GM21528 (cell line): ENCODE data around the gene TMEM259.

ENCODE experiments used
- ATAC-seq: cut with Tn5 transposase; IDR thresholded peaks from one replicate; pipeline ENCODE4 v1.9.1; 2021; ENCODE audit warnings: mild to moderate bottlenecking, moderate library complexity; ENCODE audit not compliant: unreplicated experiment, low FRiP score

Gene TMEM259

GRCh38 chr19:1020868-1021425, at the start of gene TMEM259:
TMEM259 (minus strand) TSS chr19:1021123; CDS start chr19:1020996, 127 bp downstream.
- peak; percentile 67 for ATAC-seq

GRCh38 chr19:1070576-1070930, 49.6 kb upstream of the TMEM259 start:
- no peak for ATAC-seq

DNA sequence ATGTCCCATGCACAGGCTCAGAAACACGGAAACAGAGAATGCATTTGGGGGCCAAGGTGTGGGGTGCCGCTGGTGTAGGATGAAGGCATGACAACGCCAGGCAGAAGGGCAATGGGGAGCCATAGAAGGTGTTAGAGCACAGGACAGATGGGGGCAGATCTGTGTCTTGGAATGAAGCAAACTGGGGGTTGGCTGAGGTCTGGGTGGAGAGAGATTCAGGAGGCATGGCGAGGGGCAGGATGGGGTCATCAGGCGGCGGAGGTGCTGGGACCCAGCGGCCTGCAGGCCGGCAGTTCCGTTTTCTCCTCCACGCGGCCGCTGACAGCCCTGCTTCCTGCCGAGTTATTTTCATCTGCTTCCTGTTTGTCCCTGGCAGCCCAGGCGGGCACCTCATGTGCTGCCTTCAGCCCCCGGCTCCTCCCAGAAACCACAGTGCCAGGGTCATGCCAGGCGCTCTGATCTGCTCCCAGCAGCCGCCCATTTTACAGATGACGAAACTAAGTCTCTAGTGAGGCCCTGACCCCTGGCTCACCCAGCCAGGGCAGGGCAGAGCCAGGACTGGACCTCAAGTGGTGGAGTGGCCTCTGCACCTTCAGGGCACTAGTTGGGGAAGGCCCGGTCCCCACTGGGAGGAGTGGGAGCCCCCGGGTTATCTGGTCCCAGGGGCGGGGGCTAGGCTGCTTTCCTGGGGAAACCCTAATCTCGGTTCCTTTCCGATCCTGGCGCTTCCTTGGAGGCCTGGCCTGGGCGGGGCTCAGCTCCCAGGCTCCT, 48.3 kb upstream of the TMEM259 start:
- ATAC-seq: no peak

DNA sequence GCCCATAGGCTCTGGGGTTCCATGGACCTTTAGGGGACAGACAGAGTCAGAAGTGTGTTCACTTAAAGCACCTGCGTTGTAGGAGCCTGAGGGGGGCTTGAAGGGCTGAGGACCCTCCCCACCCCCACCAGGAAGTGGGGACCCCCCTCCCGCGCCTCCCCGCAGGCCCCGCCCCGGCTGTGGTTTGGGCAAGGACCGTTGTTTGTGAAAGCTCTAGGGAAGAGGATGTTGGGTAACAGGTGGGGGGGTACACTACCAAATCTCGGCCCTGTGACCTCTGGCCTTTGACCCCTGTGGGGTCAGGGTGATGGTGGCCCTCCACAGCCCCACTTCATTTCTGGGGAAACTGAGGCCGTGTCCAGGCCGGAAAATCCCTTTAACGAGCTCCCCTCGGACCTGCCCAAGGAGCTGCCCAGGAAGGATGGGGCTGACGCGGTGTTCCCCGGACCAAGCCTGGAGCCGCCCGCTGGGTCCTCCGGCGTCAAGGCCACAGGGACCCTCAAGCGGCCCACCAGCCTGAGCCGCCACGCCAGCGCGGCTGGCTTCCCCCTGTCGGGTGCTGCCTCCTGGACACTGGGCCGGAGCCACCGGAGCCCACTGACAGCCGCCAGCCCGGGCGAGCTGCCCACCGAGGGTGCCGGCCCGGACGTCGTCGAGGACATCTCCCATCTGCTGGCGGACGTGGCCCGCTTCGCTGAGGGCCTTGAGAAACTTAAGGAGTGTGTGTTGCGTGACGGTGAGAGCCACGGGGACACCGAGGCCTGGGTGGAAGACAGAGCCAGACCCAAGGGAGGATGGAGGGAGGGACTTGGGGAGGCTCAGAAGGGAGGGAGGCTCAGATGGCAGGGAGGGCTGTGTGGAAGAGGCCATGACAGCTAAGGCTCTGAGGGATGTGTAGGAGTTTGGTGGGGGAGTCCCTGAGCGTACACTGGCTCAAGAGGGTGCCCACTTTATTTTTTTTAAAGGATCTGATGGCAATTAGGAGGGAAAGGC, 47.4 kb upstream of the TMEM259 start:
- ATAC-seq: no peak

GRCh38 chr19:1067341-1067957, 46.5 kb upstream of the TMEM259 start:
- no peak for ATAC-seq

DNA sequence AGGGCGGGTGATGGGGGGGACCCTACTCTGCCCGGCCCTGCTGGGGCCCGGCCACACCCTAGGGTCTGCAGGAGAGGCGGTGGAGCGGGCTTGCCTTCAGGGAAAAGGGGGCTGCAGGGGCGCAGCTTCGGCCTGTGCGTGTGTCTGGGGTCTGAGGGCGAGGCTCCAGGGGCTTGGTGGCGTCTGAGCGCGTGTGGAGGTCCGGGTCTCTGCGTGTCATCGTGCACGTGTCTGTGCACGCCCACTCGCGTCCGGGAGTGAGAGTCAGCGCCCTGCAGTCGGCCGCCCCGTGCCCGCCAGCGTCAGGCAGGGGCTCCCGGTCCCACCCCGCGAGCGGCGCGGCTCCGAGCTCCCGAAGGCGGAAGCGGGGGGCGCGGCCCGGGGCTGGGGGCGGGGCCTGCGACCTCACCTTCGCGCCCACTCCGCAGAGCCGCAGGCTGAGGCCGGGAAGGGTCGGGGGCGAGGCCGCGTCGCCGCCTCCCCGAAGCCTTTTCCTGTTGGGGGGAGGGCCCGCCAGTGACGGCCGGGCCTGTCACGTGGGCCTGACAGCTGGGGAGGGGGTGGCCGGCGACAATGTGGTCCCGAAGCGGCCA, 45.9 kb upstream of the TMEM259 start, which contains the start of gene ARHGAP45:
TSS of gene ARHGAP45 (plus strand) at position 420 of the 593 bp plus-strand sequence. CDS start 239 bp downstream, outside the sequence.
- no peak for ATAC-seq

- no peak for ATAC-seq
Measured at GRCh38 chr19:1066251-1066747, 45.4 kb upstream of the TMEM259 start.

- ATAC-seq: no peak
Measured at GRCh38 chr19:1065606-1066109, 44.7 kb upstream of the TMEM259 start.

DNA sequence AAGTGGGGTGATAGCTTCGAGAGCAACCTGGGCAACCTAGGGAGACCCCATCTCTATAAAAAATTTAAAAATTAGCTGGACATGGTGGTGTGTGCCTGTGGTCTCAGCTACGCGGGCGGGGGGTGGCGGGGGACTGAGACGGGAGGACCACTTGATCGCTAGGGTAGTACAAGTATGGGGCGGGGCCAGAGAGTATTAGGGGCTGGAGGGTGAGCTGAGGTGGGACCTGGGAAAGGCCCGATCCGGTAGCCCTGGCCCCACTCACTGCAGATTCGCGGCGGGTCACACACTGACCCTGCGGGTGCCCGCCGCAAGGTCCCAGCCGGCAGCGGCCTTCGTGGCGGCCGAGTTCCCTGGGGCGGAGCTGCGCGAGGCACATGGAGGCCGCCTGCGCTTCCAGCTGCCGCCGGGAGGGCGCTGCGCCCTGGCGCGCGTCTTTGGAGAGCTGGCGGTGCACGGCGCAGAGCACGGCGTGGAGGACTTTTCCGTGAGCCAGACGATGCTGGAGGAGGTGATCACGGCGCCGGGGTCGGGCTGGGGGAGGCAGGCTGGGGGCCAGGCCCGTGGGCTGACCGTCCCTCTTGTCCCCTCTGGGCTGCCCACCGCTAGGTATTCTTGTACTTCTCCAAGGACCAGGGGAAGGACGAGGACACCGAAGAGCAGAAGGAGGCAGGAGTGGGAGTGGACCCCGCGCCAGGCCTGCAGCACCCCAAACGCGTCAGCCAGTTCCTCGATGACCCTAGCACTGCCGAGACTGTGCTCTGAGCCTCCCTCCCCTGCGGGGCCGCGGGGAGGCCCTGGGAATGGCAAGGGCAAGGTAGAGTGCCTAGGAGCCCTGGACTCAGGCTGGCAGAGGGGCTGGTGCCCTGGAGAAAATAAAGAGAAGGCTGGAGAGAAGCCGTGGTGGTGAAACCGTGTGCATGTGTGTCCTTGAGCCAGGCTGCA, 44.0 kb upstream of the TMEM259 start:
- ATAC-seq: no peak

DNA sequence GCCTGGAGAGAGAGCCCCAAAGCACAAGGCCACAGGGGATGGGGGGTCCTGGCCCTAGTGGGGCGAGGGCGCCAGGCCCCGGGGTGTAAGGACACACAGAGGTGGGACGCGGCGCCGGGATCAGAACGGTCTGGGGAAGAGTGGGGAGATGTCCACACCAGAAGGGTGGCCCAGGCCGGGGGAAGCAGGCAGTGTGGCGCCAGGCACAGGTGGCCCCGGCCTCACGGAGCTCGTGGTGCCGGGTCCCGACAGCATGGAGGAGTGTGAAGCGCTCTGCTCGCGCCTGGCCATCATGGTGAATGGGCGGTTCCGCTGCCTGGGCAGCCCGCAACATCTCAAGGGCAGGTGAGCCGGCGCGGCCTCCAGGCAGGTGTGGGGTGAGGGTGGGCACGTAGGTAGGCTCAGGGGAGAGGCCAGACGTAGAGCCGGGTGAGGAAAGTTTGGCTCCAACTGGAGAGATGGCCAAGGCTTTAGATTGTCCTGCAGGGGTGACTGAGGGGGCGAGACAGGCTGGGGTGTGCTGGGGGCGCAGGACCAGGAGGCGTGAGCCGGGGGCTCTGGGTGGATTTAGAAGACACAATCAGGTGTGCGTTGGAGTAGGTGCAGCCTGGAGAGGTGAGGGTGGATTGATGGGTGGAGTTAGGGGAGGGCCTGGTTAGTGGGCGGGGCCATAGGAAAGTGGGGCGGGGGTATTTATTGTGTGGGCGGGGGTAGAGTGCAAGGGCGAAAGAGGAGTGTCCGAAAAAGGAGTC, 43.2 kb upstream of the TMEM259 start:
- ATAC-seq: no peak

DNA sequence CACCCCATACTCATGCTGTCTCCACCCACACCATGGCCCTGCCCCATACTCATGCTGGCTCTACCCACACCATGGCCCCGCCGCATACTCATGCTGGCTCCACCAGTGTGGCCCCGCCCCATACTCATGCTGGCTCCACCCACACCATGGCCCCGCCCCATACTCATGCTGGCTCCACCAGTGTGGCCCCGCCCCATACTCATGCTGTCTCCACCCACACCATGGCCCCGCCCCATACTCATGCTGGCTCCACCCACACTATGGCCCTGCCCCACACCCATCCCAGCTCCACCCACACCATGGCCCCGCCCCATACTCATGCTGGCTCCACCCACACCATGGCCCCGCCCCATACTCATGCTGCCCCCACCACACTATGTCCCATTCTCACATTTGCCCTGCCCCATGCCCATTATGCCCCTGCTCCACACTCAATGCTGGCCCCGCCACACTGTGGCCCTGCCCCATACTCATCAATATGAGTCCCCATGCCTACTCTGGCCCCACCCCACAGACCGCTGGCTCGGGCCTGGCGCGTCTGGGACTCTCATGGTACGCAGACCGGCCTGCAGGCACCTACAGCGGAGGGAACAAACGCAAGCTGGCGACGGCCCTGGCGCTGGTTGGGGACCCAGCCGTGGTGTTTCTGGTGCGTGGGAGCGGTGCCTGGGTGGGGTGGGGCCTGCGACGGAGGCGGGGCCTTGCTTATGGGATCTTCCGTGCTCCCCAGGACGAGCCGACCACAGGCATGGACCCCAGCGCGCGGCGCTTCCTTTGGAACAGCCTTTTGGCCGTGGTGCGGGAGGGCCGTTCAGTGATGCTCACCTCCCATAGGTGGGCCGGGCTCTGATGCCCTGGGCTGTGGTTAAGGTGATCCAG, 42.3 kb upstream of the TMEM259 start:
- no peak for ATAC-seq

GRCh38 chr19:1062387-1063029, 41.6 kb upstream of the TMEM259 start:
- ATAC-seq: no peak

- no peak for ATAC-seq
Measured at GRCh38 chr19:1061987-1062386, 41.1 kb upstream of the TMEM259 start.

DNA sequence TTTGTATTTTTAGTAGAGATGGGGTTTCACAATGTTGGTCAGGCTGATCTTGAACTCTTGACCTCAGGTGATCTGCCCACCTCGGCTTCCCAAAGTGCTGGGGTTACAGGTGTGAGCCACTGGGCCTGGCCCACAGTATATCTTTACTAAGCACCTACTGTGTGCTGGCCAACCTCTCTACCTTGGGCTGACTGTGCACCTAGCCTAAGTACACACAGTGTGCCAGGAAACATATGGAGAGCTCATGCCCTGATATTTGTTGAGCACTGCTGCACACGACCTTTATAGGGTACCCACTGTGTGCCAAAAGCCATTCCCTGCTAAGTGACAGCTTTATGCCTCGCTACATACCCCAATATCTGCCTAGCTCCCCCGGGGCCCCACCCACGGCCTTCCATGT, 39.8 kb upstream of the TMEM259 start:
- ATAC-seq: no peak

DNA sequence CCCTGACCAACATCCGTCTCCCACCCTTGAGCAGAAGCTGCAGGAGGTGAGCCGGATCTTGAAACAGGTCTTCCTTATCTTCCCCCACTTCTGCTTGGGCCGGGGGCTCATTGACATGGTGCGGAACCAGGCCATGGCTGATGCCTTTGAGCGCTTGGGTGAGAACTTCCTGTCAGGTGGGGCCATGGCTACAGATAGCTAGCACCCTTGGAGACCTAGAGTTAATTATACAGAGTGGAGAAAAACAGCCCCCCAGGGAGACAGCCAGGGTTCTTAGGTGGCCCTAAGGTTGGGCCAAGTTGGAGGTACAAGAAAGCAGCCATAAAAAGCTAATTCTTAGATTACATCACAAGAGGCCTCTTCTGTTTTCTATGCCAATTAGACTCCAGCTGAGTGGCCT, 37.2 kb upstream of the TMEM259 start:
- ATAC-seq: no peak

GRCh38 chr19:1057176-1057855, 36.4 kb upstream of the TMEM259 start:
- no peak for ATAC-seq
